Left cardiac atrium (tissue), 2 donors: ENCODE results near the gene TMEM240. TPM values are rescaled to one million over a fixed set of nuclear protein-coding genes. Genes with fewer than 3 reads are reported as not detected.

Experiments used
- total RNA-seq, 2 donors: library from RNA; stranded (reverse); fragmentation: NEBNext Ultra II Directional; extraction: Animal tissue kit (Norgen Biotek cat#: 25700); gene quantifications; one replicate each; pipeline ENCODE4 v1.2.1, GENCODE V29; 2021
- donor health status: DM: no; HTN: yes; CAD: no; lungs with severe emphysema.
- donor health status: DM: yes; HTN: yes; CAD: no.

Gene TMEM240
- total RNA-seq, 2 donors from 2014 or later, result 4.6 to 5.4 TPM

Other genes starting within 250 kb of the TMEM240 start
- gene ACAP3, start 232.7 kb downstream of the TMEM240 start, total RNA-seq, result 10 to 100 TPM; 36.2 to 46.7 TPM
- 10 to 100 TPM; 11.4 to 12.2 TPM for gene PUSL1, start 232.0 kb downstream of the TMEM240 start, total RNA-seq
- 10 to 100 TPM; 48.5 to 60.0 TPM for gene INTS11, start 216.0 kb downstream of the TMEM240 start, total RNA-seq
- gene CPTP, start 215.8 kb downstream of the TMEM240 start, total RNA-seq, result 10 to 100 TPM; 31.8 to 32.5 TPM
- under 1 TPM; 0.44 to 0.65 TPM for gene TAS1R3, start 209.3 kb downstream of the TMEM240 start, total RNA-seq
- gene DVL1, start 191.2 kb downstream of the TMEM240 start, total RNA-seq, result 10 to 100 TPM; 63.5 to 69.2 TPM
- gene MXRA8, start 182.1 kb downstream of the TMEM240 start, total RNA-seq, result 10 to 100 TPM; 38.3 to 44.3 TPM
- gene AURKAIP1, start 165.4 kb downstream of the TMEM240 start, total RNA-seq, result 100 to 1,000 TPM; 184 to 199 TPM
- 10 to 100 TPM; 56.0 to 89.0 TPM for gene CCNL2, start 141.3 kb downstream of the TMEM240 start, total RNA-seq
- 100 to 1,000 TPM; 112 to 134 TPM for gene MRPL20, start 133.3 kb downstream of the TMEM240 start, total RNA-seq
- gene ANKRD65, start 119.3 kb downstream of the TMEM240 start, total RNA-seq, result 1 to 10 TPM; 2.2 to 3.0 TPM
- gene VWA1, start 104.9 kb downstream of the TMEM240 start, total RNA-seq, result 10 to 100 TPM; 24.9 to 66.4 TPM
- 1 to 10 TPM; 1.7 to 2.4 TPM for gene ATAD3C, start 90.9 kb downstream of the TMEM240 start, total RNA-seq
- gene ATAD3B, start 68.9 kb downstream of the TMEM240 start, total RNA-seq, result 1 to 10 TPM; 6.9 to 7.3 TPM
- 10 to 100 TPM; 14.1 to 24.3 TPM for gene ATAD3A, start 28.5 kb downstream of the TMEM240 start, total RNA-seq
- gene SSU72, start 34.2 kb upstream of the TMEM240 start, total RNA-seq, result 100 to 1,000 TPM; 107 to 118 TPM
- 1 to 10 TPM; 1.3 to 2.5 TPM for gene FNDC10, start 59.5 kb upstream of the TMEM240 start, total RNA-seq
- 10 to 100 TPM; 56.4 to 58.1 TPM for gene MIB2, start 74.9 kb upstream of the TMEM240 start, total RNA-seq
- 10 to 100 TPM in 1 of 2 donors, 1 to 10 TPM in 1; 9.5 to 11.0 TPM for gene MMP23B, start 91.5 kb upstream of the TMEM240 start, total RNA-seq
- gene CDK11B, start 118.4 kb upstream of the TMEM240 start, total RNA-seq, result 10 to 100 TPM; 17.0 to 18.8 TPM
- 10 to 100 TPM; 15.3 to 24.6 TPM for gene SLC35E2B, start 152.2 kb upstream of the TMEM240 start, total RNA-seq
- 10 to 100 TPM; 19.1 to 21.1 TPM for gene CDK11A, start 183.7 kb upstream of the TMEM240 start, total RNA-seq
- gene NADK, start 237.8 kb upstream of the TMEM240 start, total RNA-seq, result 10 to 100 TPM; 39.4 to 53.9 TPM